GM12872 (cell line): ENCODE results near the gene RPS6KL1.

Source experiments
- TF ChIP-seq, protein P1 (sequence below): IDR thresholded peaks from 3 replicates; pipeline ENCODE4 v1.5.1; 2011; ENCODE audit warnings: low read depth, mild to moderate bottlenecking, low read length, moderate library complexity; ENCODE audit not compliant: insufficient read depth

The RPS6KL1 gene

DNA sequence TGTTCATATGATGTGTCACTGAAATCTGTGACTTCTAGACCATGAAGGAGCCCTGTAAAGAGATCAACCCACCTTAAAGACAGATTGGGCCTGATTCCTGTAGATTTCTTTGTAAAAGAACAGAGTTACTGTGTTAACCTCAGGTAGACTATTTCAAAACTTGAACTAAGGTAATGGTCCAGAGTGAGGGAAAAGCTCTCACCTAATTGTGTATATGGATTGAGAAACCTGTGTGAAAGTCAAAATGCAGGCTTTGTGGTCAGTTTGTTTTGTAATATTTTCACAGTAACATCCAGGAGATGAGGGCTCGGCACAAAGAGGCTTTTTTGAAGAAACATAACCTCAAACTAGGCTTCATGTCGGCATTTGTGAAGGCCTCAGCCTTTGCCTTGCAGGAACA lies 25.0 kb downstream of the RPS6KL1 start:
- TF ChIP-seq, protein P1, sequence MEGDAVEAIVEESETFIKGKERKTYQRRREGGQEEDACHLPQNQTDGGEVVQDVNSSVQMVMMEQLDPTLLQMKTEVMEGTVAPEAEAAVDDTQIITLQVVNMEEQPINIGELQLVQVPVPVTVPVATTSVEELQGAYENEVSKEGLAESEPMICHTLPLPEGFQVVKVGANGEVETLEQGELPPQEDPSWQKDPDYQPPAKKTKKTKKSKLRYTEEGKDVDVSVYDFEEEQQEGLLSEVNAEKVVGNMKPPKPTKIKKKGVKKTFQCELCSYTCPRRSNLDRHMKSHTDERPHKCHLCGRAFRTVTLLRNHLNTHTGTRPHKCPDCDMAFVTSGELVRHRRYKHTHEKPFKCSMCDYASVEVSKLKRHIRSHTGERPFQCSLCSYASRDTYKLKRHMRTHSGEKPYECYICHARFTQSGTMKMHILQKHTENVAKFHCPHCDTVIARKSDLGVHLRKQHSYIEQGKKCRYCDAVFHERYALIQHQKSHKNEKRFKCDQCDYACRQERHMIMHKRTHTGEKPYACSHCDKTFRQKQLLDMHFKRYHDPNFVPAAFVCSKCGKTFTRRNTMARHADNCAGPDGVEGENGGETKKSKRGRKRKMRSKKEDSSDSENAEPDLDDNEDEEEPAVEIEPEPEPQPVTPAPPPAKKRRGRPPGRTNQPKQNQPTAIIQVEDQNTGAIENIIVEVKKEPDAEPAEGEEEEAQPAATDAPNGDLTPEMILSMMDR: no peak

- TF ChIP-seq, protein P1: no peak
These were observed 25.4 kb downstream of the RPS6KL1 start for GRCh38 chr14:74897642-74898041.

GRCh38 chr14:74896400-74896799 lies 26.7 kb downstream of the RPS6KL1 start:
- TF ChIP-seq, protein P1: no peak

GRCh38 chr14:74893614-74894091 lies 29.4 kb downstream of the RPS6KL1 start:
- TF ChIP-seq, protein P1: no peak

DNA sequence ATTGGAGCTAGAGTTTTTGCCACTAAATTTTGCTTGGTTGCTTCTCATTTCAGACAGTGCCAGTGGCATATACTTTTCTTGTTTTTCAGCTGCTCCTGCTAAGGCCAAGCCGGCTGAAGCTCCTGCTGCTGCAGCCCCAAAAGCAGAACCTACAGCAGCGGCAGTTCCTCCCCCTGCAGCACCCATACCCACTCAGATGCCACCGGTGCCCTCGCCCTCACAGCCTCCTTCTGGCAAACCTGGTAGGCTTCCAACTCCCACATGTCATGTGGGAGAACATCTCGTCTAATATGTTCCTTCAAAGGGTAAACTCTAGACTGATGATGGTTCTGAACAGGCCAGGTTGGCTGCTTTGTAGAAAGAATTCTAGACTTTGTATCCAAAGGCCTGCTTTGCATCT lies 30.3 kb downstream of the RPS6KL1 start:
- TF ChIP-seq, protein P1: no peak

DNA sequence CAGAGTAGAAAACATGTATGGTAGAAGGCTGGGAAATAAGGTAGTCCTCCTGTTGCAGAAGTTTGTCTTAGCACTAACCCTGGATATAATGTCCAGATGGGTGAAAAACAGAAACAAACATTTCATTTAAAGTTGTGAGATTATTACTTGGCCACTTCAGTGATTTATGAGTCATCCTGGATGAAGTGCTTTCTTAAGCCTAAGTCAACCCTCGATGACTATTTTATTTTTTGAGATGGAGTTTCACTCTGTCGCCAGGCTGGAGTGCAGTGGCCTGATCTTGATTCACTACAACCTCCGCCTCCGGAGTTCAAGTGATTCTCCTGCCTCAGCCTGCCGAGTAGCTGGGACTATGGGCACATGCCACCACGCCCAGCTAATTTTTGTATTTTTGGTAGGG lies 31.2 kb downstream of the RPS6KL1 start:
- TF ChIP-seq, protein P1: no peak

- TF ChIP-seq, protein P1: no peak
These were observed 32.8 kb downstream of the RPS6KL1 start for GRCh38 chr14:74890262-74890661.
